ENCODE data around the gene FGD1.
"Not testable (repeated sequence)": the region's sequence is repeated elsewhere in the genome, so short reads cannot be mapped to it uniquely, and the experiment has no call there.

FGD1 gene

DNA sequence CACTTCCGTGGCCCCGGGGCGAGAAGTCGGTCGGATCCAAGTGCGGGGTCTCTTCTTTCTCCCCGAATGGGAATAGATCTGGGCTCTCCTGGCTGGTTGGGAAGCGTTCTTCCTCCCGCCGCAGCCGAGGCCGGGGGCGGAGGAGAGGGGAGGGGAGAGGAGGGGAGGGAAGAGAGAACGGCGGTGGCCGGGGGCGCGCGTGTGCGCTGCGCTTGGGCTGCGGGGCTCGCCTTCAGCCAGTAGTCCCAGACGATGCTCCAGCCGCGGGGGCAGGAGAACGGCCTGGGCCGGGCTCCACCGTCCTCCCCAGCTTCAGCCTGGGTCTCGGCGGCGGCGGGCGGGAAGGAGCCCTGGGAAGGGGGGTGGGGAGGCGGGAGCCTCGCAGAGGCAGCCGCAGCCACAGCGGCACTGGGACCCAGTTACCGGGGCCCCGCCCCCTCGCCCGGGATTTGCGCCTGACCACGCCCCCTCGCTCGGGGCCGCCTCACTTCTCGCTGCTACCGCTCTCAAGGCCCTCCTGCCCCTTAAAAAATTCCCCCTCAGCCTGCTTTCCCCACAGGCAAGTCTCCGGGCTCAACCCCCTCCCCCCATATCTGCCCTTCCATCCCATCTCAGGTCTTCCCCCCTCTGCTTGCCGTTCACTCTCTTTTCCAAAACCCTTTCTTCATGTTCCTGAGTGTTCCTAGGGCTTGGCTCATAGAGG, at the start of gene FGD1:
FGD1 (minus strand) TSS at position 421 of the 703 bp plus-strand sequence. CDS start 802 bp downstream, outside the sequence.
- DNase-seq (ENCODE audit: low spot score) = no peak

DNA sequence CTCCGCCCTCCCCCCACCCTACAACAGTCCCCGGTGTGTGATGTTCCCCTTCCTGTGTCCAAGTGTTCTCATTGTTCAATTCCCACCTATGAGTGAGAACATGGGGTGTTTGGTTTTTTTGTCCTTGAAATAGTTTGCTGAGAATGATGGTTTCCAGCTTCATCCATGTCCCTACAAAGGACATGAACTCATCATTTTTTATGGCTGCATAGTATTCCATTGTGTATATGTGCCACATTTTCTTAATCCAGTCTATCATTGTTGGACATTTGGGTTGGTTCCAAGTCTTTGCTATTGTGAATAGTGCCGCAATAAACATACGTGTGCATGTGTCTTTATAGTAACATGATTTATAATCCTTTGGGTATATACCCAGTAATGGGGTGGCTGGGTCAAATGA, 46.2 kb upstream of the FGD1 start:
- not testable (repeated sequence) for DNase-seq (ENCODE audit: low spot score)

DNA sequence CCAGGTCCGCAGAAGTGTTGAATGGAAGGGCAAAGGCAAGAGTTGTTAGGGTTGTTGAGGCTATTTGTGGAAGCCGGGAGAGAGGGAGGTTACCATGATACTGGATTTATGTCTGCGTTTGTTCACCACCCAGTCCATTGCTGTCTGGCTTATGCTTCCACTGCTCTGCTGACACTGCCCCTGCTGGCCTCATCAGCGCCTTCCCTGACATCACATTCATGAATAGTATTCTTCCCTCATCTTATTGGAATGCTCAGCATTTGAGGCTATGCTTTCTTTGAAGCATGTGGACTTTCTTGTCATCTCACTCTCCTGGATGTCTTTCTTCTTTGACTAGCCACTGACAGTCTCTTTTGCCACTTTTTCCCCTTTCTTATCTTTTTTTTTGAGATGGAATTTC, 44.3 kb upstream of the FGD1 start:
- DNase-seq (ENCODE audit: low spot score) = no peak

DNA sequence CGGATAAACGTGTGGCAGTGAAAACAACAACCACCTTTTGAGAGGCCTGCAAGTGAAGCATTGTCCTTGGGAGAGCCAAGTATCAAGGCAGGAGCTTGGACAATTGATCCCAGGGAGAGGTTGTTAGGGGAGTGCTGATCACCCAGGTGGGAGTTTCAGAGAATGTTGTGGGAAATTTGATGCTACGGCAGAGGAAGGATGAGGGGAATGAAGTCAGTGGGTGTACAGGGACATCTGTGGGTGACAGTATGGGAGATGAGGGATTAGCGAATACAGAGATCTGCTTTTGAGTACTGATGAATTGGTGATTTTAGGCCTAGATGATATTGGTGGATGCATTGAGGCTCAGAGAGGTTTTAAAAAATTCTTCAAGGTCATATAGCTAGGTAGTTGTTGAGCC, 38.2 kb upstream of the FGD1 start:
- DNase-seq (ENCODE audit: low spot score) = no peak

DNA sequence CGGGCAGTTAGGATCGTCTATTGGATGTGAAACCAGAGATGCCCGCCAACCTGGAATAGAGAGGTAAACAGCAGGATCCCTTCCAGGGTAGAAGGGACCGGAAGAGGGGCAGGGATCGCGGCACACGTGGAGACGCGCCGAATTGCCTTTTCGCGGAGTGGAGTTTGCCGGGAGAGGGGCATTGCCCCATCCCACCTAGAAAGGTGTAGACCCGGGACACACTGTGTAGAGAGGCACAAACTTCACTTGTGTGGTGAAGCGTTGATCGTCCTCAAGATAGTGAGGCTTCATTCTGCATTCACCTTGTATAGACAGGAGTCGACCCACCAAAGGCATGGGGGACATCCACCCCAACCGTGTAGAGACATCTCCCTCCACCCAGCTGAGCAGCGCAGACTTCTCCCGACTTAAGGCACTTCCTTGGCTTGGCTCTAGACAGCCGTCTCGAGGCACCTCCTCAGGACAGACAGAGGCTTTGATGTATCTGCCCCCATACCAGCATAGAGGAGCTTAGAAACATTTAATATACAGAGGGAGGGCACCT, 34.4 kb upstream of the FGD1 start:
- no peak for DNase-seq (ENCODE audit: low spot score)

DNA sequence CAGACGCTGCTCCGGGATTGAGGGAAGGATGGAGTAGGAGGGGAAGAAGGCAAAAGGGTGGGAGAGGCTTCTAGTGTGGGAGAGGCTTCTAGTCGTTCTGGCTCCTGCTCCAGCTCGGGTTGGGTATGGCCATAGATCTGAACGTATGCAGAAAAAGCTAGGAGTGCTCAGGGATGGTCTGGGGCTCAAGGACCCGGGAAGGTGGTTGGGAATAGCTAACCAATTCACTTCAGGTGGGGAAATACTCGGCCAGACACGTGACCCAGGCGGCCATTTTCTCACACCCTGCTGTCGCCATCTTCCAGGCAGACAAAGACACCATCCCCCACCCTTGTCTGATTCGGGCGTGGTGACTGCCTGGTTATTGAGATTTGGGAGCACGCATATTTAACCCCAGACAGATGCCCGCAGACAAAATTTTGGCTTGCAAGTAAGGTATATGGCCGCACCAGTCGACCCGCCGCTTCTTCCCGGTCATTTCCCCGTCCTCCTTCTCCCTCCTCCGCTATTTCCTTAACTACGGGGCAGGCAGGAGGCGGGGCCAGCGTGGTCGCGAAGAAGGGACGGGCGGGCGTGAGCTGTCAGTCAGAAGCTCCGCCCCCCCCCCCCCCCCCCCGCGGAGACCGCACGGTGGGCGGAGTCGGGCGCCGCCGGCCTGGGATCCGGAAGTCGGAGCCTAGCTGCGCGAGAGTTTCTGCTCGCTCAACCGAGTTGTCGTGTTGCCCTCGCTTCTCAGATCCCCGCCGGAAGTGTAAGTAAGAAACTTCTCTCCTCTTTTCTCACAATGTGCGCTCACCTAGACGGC, 33.7 kb upstream of the FGD1 start, which contains the start of gene GNL3L:
GNL3L (plus strand) TSS at position 668 of the 805 bp plus-strand sequence. CDS start 2,348 bp downstream, outside the sequence.
- DNase-seq (ENCODE audit: low spot score) = peak; percentile 85

DNA sequence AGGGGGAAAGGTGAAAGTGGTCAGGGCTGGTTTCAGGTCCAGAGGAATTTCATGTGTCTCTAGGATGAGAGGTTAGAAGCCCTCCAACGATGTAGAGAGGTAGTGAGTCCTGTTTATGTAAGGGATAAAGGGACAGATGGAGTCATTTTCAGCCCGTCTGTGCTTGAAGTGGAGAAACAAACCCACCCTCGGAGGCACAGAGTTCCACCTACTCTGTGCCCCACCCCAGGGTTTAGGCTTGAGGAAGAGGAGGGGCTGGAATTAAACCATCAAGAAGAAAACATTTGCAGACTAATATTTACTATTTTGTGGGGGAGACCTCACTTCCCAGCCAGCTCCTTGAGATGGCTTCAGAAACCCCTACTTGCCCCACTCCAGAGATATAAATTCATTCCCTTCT, 33.1 kb upstream of the FGD1 start:
- DNase-seq (ENCODE audit: low spot score) = no peak

DNA sequence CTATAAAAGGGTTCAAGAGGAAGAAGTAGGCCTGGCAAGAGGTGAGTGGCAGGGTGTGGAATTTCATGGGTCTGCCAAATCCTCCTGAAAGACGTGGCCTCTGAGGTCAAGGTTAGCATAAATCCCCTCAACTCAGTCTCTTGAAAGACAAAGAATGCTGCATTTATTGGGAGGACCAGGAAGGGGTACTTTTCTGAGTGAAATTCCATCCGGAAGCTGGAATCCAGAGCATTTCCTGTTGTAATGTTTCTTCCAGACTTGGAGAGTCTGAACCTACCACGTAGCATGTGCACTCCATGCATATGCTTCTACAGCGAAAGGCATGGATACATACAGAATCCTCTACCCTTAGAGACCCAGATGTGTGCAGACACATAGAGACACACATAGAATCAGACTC, 13.4 kb upstream of the FGD1 start:
- no peak for DNase-seq (ENCODE audit: low spot score)

DNA sequence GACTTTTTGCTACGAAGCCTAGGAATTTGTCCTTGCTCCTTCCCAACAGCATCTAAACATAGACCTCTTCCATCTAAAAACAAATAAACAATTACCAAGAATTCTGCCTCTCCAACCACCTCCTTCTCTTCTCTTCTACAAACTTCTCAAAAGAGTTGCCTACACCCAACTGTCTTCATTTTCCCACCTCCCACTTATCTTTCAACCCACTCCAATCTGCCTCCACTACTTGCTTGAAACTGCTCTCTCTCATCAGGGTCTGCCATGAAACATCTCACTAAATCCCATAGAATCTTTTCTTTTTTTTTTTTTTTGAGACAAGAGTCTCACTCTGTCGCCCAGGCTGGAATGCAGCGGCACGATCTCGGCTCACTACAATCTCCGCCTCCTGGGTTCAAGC, 902 bp upstream of the FGD1 start:
- DNase-seq (ENCODE audit: low spot score) = no peak

DNA sequence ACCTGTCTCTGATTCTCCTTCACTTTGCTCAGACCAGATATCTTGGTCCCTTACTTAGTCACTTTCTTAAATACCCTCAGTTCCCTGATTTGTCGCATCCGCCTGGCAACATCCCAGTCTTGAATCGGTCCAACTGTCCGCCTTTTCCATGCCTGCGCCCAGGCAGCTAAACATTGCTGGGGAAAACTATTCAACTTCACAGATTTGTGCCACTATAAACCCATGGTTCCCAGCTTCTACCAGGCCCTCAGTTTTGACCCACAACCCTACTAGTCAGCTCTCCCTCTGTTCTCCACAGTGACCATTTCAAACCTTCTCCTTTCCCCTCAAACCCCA, 451 bp upstream of the FGD1 start:
- DNase-seq (ENCODE audit: low spot score) = no peak

DNA sequence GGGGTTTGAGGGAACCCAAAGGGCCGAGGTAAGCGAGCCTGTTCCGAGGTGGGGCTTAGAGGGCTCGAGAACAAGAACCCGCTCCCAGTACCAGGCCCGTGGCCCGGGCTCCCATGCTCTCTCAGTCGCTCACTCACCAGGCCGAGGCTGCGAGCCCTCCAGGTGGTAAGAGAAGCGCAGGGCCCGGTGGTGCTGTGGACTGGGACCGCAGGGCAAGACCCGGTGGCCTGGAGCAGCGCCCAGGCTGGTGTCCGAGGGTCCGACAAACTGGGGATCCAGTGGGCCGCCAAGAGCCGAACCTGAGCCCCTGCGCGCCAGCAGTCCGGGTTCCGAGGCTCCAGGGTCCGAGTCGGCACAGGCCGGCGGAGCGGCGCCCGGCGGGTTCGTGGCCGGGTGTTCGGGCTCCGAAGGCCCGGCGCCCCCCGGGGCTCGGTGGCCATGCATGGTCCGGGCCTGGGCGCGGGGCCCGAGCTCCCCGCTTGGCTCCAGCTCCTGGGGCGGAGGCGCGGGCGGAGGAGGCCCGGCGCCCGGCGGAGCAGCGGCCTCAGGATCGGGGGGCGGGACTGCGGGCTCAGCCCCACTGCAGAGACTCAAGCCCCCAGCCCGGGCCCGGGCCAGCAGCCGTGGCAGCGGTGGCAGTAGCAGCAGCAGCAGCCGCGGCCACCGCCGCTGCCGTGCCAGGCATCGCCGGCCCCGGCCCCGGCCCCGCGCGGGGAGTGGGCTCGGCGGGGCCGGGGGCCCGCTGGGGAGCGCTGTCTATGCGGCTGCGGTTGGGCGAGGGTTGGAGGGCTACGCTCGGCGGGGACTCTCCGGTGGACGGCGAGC, 833 bp downstream of the FGD1 start:
- DNase-seq (ENCODE audit: low spot score) = no peak

DNA sequence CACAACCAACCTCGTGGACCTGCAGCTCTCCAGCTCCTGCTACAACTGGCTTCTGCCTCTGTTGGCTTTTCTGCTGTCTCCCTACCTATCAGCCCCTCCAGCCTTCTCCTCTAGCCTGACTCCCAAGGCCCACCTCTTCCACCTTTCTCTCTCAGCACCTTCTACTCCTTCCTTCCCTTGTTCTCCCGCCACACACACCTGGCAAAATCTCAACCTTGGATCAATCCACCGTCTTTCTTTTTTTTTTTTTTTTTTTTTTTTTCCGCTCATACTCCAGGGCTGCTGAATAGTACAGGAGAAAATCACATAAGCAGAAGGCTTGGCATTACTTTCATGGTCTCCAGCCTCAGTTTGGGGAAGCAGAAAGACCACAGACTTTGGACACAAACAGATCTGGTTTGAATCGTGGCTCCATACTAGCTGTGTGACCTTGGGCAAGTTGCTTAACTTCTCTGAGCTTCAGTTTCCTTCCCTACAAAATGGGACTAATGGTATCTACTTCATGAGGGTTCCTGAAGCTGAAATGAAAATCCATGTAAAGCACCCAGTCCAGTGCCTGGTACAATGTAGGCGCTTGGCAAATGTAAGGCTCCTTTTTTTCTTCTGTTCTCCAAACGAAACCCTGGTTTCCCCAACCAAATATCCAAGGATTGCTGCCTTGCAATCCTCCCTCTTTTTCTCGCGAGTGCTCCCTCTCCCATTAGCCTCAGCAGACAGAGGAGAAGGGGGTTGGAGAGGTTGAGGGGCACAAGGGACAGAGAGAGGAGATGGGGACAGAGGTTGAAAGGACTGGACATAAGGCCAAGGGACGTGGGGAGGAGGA, 1.7 kb downstream of the FGD1 start:
- no peak for DNase-seq (ENCODE audit: low spot score)

DNA sequence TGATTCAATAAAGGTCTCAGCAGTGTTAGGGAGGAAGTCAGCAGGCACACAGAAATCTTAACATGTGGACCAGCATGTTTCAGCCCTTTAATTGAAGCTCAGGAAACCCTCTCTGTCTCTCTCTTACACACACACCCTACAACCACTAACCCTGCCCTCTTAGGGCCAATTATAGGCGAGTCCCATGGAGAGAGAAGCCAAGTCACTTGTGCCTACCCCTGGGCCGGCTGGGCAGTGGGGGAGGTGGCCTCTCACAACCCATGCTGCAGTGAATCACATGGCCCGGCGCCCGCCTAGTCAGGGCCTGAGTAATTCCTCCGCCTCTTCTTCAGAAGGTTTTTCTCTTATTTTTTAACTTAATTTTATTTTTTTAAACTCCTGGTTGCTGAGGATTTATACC, 3.7 kb downstream of the FGD1 start:
- no peak for DNase-seq (ENCODE audit: low spot score)

DNA sequence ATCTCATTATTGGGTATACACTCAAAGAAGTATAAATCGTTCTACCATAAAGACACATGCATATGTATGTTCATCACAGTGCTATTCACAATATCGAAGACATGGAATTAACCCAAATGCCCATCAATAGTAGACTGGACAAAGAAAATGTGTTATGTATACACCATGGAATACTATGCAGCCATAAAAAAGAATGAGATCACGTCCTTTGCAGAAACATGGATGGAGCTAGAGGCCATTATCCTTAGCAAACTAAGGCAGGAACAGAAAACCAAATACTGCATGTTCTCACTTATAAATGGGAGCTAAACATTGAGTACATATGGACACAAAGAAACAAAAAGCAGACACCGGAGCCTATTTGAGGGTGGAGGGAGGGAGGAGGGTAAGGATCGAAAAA, 6.2 kb downstream of the FGD1 start:
- DNase-seq (ENCODE audit: low spot score) = not testable (repeated sequence)

DNA sequence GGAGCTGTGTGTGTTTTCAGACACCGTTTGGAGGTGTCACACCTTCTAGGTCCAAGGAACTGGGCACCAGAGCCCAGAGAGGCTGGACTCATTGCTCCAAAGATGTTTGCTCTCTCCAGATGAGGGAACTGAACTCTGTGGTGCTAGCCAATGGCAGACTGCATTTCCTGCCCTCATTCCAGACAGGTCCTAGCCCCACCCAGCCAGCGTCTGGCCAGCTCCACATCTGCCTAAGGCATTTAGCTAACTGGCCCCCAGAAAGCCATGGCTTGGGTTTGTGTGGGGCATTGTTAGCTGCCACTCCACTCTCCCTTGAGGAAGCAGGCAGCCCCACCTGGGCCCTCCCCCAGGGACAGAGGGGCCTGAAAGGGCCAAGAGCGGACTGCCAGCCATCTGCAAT, 11.4 kb downstream of the FGD1 start:
- no peak for DNase-seq (ENCODE audit: low spot score)

DNA sequence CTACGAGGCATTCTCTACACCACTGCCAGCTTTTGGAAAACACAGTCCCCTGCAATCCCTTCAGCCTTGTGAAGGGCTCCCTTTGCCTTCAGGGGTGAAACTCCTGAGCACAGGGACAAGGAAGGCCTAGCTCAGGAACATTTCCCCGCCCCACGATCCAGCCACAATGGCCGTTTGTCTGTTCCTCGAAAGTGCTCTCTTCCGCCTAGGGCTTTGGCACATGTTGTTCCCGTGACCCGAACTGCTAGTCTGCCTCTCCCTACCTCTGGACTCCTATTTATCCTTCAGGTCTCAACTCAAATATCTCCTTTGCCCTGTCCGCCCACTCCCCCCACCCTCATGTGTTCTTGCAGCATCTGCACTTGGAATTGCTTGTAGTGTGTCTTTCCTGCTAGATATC, 12.1 kb downstream of the FGD1 start:
- no peak for DNase-seq (ENCODE audit: low spot score)

DNA sequence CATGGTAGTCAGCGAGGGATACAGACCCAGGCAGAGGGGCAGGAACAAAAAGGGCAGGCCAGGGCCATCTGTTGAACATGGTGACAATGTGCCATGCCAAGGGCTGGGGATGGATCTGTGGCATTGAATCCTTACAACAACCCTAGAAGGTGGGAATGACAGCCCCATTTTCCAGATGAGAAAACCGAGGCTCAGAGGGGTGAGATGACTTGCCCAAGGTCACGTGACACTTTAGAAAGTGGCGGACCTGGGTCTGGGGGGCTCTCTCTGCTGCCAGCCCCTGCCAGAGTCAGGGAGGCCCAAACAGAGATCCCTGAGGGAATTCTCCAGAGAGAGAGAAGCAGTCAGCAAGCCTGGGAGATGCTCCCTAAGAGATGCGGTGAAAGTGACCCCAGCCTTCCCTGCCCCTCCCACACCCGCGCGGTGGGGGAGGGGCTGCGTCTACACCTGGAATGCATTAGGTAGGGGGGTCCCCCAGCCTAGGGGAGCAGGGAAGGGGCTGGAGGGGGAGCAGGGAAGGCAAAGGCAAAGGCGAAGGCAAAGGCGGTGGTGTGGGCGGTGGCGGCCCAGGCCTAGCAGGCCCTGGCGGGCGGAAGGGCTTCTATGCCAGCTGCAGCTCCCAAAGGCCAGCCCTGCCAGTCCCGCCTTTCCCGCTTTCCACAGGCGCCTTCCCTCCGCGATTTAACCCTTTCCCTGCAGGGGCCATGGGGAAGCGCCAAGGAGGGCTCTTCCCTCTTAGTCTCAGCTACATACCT, 13.0 kb downstream of the FGD1 start:
- DNase-seq (ENCODE audit: low spot score) = no peak

DNA sequence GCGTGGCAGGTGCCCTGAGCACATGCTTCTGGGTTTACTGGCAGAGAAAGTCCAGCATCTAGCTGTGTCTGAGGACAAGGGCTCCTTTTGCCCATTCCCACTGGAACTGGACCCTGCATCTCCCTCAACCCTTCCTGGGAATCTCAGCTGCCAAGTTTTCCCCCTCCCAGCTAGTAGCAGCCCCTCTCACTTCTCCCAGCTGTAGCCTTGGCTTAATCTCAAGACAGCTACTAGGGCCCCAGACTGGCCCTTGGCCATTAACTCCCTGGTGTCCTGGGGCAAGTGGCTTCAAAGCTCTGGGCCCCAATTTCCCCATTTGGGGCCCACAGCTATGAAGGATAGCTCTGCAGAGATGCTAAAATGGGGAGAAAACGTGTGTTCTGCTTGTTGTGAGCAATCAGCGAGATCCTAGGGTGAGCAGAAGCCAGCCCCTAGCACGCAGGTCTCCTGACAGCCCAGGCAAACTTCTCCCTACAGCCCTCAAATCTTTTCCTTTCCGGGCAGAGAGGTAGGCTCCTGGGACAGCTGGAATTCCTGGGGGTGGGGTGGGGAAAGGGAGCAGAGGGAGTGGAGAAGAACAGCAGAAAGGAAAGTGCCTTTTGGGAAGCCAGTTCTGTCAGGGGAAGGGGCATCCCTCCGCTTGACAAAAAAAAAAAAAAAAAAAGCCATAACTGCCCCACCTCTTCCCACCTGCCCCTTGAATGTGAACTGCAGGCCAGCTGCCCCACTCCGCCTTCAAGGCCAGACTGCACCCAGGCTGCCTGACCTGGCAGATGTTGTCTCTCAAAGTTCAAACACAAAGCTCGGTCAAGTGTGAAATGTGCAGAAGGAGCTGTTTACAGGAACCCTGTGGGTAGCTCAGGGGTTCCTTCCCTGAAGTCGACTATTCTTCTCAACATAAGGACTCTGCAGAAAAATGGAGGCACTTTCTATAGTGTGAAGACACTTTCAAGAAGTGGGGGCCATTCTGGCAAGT, 16.6 kb downstream of the FGD1 start:
- DNase-seq (ENCODE audit: low spot score) = no peak

DNA sequence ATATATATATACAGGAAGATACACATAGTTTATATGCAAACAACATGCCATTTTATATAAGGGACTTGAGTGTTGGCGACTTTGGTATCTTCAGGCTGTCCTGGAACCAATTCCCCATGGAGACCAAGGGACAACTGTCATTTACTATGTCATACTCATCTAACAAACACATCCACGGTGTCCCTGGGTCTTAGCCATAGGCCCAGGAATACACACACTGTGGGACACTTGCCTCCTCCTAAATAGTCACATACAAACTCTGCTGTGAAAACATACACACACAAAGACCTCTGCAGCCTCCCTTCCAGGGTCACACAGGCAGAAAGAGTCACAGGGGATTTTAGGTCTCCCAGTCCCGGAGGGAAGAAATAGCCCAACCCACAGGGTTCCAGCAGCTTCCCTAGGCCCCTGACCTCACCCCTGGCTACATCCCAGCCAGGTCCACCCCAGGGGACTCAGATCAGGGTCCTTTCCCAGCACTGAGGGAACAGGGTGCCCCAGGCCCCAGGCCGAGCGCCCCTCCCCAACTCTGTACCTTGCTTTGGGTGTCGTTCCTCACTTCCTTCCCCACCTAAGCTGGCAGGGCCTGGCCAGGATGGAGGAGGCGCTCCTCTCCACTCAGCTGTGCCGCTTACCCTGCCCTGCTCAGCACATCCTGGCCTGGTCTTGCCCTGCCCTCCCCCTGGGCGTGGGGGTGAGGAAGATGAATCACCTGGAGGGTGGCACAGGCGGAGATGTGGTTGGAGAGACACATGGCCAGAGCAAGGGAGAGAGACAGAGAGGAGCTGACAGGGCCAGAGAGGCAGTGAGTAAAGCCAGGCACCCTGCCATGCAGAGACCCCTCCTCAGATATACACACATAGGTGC, 21.8 kb downstream of the FGD1 start:
- DNase-seq (ENCODE audit: low spot score) = no peak
